ENCODE measurements around the gene PAX7. TPM values are rescaled to one million over a fixed set of nuclear protein-coding genes. Genes with fewer than 3 reads are reported as not detected.

PAX7 gene
- total RNA-seq, 1 experiment from 2014 or later = not detected

DNA sequence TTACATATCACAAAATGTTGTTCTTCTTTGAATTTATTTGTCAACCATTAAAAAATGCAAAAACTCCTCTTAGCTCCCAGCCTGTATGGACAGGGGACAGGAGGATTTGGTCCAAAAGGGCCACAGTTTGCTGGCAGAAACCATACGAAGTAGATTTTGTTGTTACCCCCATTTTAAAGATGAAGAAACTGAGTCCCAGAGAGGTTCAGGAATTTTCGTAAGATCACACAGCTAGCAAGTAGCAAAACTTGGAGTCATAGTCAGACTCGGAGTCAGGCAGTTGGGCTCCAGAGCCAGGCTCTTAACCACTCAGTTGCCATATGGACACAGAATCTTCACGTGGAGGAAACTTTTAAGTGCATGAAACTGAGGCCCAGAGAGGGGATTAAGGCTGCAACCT lies 137.4 kb downstream of the PAX7 start:
- intact Hi-C loops (cut with micrococcal nuclease) = no loop called here
- ChIA-PET CTCF (no interaction called here), POLR2A (no interaction called here)
- H3K36me3 Mint-ChIP-seq (ENCODE audit: insufficient read depth, unreplicated experiment) = peaks cover 6% of the 10 kb centered on the region
- TF ChIP-seq, protein P1, sequence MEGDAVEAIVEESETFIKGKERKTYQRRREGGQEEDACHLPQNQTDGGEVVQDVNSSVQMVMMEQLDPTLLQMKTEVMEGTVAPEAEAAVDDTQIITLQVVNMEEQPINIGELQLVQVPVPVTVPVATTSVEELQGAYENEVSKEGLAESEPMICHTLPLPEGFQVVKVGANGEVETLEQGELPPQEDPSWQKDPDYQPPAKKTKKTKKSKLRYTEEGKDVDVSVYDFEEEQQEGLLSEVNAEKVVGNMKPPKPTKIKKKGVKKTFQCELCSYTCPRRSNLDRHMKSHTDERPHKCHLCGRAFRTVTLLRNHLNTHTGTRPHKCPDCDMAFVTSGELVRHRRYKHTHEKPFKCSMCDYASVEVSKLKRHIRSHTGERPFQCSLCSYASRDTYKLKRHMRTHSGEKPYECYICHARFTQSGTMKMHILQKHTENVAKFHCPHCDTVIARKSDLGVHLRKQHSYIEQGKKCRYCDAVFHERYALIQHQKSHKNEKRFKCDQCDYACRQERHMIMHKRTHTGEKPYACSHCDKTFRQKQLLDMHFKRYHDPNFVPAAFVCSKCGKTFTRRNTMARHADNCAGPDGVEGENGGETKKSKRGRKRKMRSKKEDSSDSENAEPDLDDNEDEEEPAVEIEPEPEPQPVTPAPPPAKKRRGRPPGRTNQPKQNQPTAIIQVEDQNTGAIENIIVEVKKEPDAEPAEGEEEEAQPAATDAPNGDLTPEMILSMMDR (IDR thresholded peaks at IDR 0.05; ENCODE audit: unreplicated experiment) = no peak
- no peak for DNase-seq (ENCODE audit: unreplicated experiment)
- H3K4me1 Mint-ChIP-seq (ENCODE audit: insufficient read depth, unreplicated experiment) = no peaks in the 10 kb centered on the region
- no peak overlapping the region for H3K27ac Mint-ChIP-seq (ENCODE audit: low read depth, unreplicated experiment)
- H3K4me3 Mint-ChIP-seq (ENCODE audit: unreplicated experiment) = no peak overlapping the region
- no TSS peak for BruUV-seq (replicated peaks)
- H3K27me3 Mint-ChIP-seq (ENCODE audit: insufficient read depth, unreplicated experiment) = peaks cover 48% of the 10 kb centered on the region
- H3K9me3 Mint-ChIP-seq (ENCODE audit: unreplicated experiment) = no peaks in the 10 kb centered on the region

DNA sequence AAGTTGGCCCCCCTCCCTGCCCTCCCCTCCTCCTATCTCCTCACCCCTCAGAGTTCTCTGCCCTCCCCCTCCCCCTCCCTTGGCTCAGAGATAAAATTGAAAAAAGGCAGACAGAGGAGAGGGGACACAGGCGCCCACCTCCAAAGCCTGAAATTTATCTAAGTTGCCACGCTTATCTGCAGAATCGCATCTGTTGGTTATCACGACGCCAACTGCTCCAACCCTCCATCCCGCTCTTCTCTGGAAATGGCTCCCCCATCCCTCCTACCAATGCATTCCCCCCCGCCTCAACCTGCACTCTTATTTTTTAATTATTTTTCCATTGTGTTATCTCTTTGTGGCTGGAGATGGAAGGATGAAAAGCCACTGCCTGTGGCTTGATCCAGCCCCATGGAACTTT lies 138.5 kb downstream of the PAX7 start:
- BruUV-seq (replicated peaks) = no TSS peak
- CTCF ChIA-PET = no interaction called here
- intact Hi-C loops (cut with micrococcal nuclease) = no loop called here

DNA sequence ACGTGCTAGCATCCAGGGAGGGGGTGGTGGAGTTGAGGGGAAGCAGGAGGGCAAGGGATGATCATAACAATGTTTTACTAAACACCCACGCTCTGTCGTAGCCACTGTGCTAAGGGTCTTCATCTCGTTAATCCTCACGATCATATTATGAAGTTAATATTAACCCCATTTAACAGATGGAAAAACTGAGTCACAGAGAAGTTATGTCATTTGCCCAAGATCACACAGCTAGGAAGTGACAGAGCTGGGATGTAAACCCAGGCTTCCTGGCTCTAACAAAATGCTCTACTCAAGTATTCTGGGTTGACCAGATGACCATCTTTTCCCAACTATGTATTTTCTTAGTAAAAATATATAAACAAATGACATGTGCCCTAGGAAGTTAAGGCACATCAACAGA lies 140.2 kb downstream of the PAX7 start:
- no TSS peak for BruUV-seq (replicated peaks)

More for the DNA sequence above, 138.5 kb downstream of the PAX7 start:
- Mint-ChIP-seq H3K4me1 (ENCODE audit: insufficient read depth, unreplicated experiment) (no peaks in the 10 kb centered on the region), H3K4me3 (ENCODE audit: unreplicated experiment) (no peak overlapping the region), H3K27ac (ENCODE audit: low read depth, unreplicated experiment) (no peak overlapping the region), H3K9me3 (ENCODE audit: unreplicated experiment) (no peaks in the 10 kb centered on the region), H3K36me3 (ENCODE audit: insufficient read depth, unreplicated experiment) (peaks cover 6% of the 10 kb centered on the region), H3K27me3 (ENCODE audit: insufficient read depth, unreplicated experiment) (peaks cover 38% of the 10 kb centered on the region)
- DNase-seq (ENCODE audit: unreplicated experiment) = no peak
- POLR2A ChIA-PET = no interaction called here
- TF ChIP-seq, protein P1 (IDR thresholded peaks at IDR 0.05; ENCODE audit: unreplicated experiment) = no peak

DNA sequence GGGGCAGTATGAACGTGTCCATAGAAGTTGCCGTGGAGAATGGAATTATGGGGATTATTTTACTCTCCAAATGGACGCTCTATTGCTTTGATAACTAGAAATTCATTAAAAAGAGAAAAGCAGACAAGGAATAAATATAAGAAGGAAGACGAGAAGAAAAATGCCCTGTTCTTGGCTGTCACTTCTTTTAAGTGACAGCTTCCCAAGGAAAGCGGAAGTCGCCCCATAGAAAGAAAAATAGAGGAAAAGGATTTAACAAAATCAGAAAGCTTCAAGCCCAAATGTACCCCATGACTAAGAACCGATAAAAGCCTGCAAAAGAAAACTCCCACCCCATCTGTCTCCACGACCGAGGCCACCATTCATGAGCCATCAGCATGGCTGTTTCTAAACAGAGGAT lies 143.1 kb downstream of the PAX7 start:
- no TSS peak for BruUV-seq (replicated peaks)
- H3K4me1 Mint-ChIP-seq (ENCODE audit: insufficient read depth, unreplicated experiment) = no peaks in the 10 kb centered on the region
- no peaks in the 10 kb centered on the region for H3K36me3 Mint-ChIP-seq (ENCODE audit: insufficient read depth, unreplicated experiment)

More for the DNA sequence above, 140.2 kb downstream of the PAX7 start:
- TF ChIP-seq, protein P1 (IDR thresholded peaks at IDR 0.05; ENCODE audit: unreplicated experiment) = no peak
- intact Hi-C loops (cut with micrococcal nuclease) = no loop called here
- H3K27ac Mint-ChIP-seq (ENCODE audit: low read depth, unreplicated experiment) = no peak overlapping the region
- CTCF ChIA-PET = interaction anchor here (0.9 to 1.2 kb wide), 2 partner anchors 49 to 113 kb away, joined by 3 to 4 read pairs; no protein-coding TSS in a partner anchor
- no peak for DNase-seq (ENCODE audit: unreplicated experiment)
- no peaks in the 10 kb centered on the region for H3K36me3 Mint-ChIP-seq (ENCODE audit: insufficient read depth, unreplicated experiment)
- H3K4me1 Mint-ChIP-seq (ENCODE audit: insufficient read depth, unreplicated experiment) = no peaks in the 10 kb centered on the region
- POLR2A ChIA-PET = no interaction called here
- peaks cover 35% of the 10 kb centered on the region for H3K27me3 Mint-ChIP-seq (ENCODE audit: insufficient read depth, unreplicated experiment)
- no peaks in the 10 kb centered on the region for H3K9me3 Mint-ChIP-seq (ENCODE audit: unreplicated experiment)
- H3K4me3 Mint-ChIP-seq (ENCODE audit: unreplicated experiment) = no peak overlapping the region

More for the DNA sequence above, 143.1 kb downstream of the PAX7 start:
- intact Hi-C loops (cut with micrococcal nuclease) = no loop called here
- no peak for DNase-seq (ENCODE audit: unreplicated experiment)
- peaks cover 63% of the 10 kb centered on the region for H3K27me3 Mint-ChIP-seq (ENCODE audit: insufficient read depth, unreplicated experiment)
- no peak overlapping the region for H3K27ac Mint-ChIP-seq (ENCODE audit: low read depth, unreplicated experiment)
- TF ChIP-seq, protein P1 (IDR thresholded peaks at IDR 0.05; ENCODE audit: unreplicated experiment) = no peak
- H3K4me3 Mint-ChIP-seq (ENCODE audit: unreplicated experiment) = no peak overlapping the region
- no peaks in the 10 kb centered on the region for H3K9me3 Mint-ChIP-seq (ENCODE audit: unreplicated experiment)
- CTCF ChIA-PET = no interaction called here
- POLR2A ChIA-PET = no interaction called here

All from MCF 10A (cell line).